GM12872 (cell line): Measurements from ENCODE around the gene ERI2.

Source experiments
- CTCF ChIP-seq: IDR thresholded peaks from 3 replicates; pipeline ENCODE4 v1.5.1; 2011; ENCODE audit warnings: low read depth, mild to moderate bottlenecking, low read length, moderate library complexity; ENCODE audit not compliant: insufficient read depth

ERI2 gene

DNA sequence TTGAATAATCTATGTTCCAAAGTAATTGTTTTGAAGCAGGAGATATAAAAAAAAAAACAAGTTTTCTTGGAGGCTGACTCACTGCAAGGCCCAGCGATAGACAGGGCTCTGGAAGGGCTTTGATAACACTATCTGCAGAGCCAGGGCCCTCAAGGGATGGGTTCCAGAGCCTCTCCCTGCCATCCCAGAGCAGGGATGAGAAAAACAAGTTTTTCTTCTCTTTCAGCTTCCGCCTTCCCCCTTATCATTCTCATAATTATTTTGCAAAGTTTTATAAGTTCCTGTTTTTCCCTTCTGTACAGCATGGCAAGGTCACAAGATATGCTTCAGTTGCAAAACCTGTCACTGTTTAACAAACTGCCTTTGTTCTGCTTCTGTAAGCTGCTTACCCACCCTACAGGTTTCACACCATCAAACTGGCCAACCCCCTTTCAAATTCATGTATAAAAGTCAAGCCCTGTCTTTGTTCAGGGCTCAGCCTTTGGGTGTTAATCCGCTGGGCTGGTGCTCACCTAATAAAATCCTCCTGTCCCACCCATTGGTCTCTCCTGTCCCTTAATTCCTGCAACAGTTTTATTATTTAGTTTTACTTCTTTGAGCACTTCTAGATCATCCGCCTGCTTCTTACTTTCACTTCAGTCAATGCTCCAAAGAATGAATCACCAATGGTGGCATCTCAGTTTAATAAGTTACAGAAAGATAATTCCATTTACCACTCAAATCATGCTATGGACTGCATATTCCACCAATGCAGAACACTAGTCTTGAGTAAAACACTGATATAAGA lies 59.0 kb downstream of the ERI2 start:
- TF ChIP-seq CTCF = no peak

DNA sequence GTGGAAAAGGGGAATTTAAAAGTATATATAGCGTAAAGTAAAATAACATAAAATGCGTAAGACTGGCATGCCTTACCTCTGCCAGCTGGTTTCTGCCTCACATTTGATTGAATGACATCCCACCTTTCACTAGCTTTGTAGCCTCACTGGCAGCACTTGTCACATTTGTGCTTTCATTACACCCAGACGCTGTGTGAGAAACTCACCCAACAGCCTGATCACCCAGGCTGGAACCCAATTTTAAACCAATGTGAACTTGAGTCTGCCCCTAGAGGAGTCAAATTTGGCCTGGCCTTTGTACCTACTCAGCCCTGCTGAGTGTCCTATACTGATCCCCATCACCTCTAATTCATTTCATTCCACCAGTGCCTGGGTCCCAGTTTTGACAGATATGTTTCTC lies 59.8 kb downstream of the ERI2 start:
- no peak for TF ChIP-seq CTCF
